ENCODE results near the gene ZNF710.

ZNF710 gene

GRCh38 chr15:89993349-89993748, 7.8 kb upstream of the ZNF710 start:
- no peak for DNase-seq

- DNase-seq: no peak
Measured at GRCh38 chr15:89997079-89997478, 4.0 kb upstream of the ZNF710 start.

- no peak for DNase-seq
Measured at GRCh38 chr15:89998141-89998661, 2.9 kb upstream of the ZNF710 start.

GRCh38 chr15:89998923-89999675, 2.0 kb upstream of the ZNF710 start:
- no peak for DNase-seq

- no peak for DNase-seq
Measured at GRCh38 chr15:89999676-90000185, 1.4 kb upstream of the ZNF710 start.

- DNase-seq: no peak
Measured at GRCh38 chr15:90000186-90001001, 730 bp upstream of the ZNF710 start.

- peak; percentile 43 to 54 for DNase-seq
Measured at GRCh38 chr15:90001683-90002427, 731 bp downstream of the ZNF710 start.

- no peak for DNase-seq
Measured at GRCh38 chr15:90002428-90002844, 1.3 kb downstream of the ZNF710 start.

GRCh38 chr15:90003736-90004135, 2.6 kb downstream of the ZNF710 start:
- no peak for DNase-seq

GRCh38 chr15:90004252-90004651, 3.1 kb downstream of the ZNF710 start:
- no peak for DNase-seq

- peak in 1 of 2 donors; percentile 41 for DNase-seq
Measured at GRCh38 chr15:90004671-90005070, 3.5 kb downstream of the ZNF710 start.

GRCh38 chr15:90006217-90007075, 5.3 kb downstream of the ZNF710 start:
- no peak for DNase-seq

- no peak for DNase-seq
Measured at GRCh38 chr15:90007076-90007460, 5.9 kb downstream of the ZNF710 start.

- DNase-seq: no peak
Measured at GRCh38 chr15:90008607-90009006, 7.5 kb downstream of the ZNF710 start.

GRCh38 chr15:90009301-90010022, 8.3 kb downstream of the ZNF710 start:
- no peak for DNase-seq

- DNase-seq: no peak
Measured at GRCh38 chr15:90011705-90012104, 10.6 kb downstream of the ZNF710 start.

GRCh38 chr15:90013503-90013937, 12.4 kb downstream of the ZNF710 start:
- no peak for DNase-seq

- DNase-seq: no peak
Measured at GRCh38 chr15:90015294-90015693, 14.2 kb downstream of the ZNF710 start.

GRCh38 chr15:90015749-90016148, 14.6 kb downstream of the ZNF710 start:
- DNase-seq: no peak

GRCh38 chr15:90016721-90017120, 15.6 kb downstream of the ZNF710 start:
- no peak for DNase-seq

GRCh38 chr15:90018216-90018831, 17.2 kb downstream of the ZNF710 start:
- no peak for DNase-seq

Measured in stimulated activated CD4-positive, alpha-beta T cell treated with anti-CD3 and anti-CD28 coated beads, Interleukin-2, amount 100 ng/mL, for 48 hours (primary cell).